IPS DF 19.7 (cell line): ENCODE data around the gene TAF10.

Experiments
- DNase-seq: peaks from one replicate; pipeline ENCODE4 v3.0.0-alpha.2; 2013; ENCODE audit warnings: low read depth, low spot score

TAF10 gene

DNA sequence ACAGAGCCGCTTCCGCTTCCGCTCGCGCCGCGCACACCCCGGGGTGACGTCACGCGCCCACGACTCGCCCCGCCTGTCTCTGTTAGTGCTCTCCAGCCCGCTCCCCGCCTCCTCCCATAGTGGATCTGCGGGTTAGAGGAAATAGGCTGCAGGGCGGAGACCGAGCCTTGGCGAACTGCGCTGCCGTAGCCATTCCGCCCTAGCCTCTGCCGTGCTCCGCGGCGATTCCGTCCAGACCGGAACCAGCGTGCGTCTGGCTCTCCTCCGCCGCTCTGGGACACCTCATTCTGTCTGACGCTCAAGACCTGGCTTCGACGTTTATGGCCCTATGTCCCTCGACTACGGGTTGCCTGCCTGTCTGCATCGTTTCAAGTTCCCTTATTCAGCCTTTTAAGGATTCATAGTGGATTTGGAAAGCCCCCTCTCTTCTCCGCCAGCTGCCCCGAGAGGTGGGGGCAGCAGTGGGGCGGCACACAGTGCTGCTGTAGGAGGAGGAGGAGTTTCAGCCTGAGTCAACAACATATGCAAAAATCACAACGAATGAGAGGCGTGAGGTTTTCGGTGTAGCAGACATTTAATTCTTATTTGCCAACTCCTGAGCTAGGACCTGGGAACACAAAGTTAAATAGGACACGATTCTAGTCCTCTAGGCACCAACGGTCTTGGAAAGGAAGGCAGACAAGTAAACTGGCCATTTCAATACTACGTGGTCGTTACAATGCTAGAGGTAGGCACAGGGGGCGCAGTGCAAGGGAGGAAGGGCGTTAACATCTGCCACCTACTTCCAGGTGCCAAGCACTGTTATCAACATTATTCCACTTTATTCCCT is at the start of gene TAF10:
TAF10 (minus strand) TSS at position 4 of the 829 bp plus-strand sequence. CDS start 27 bp downstream, outside the sequence.
- DNase-seq = no peak

GRCh38 chr11:6660712-6661111 is 48.7 kb upstream of the TAF10 start:
- DNase-seq = no peak

- DNase-seq = no peak
Observed at GRCh38 chr11:6658647-6659046, 46.6 kb upstream of the TAF10 start.

- DNase-seq = no peak
Observed at GRCh38 chr11:6657346-6657745, 45.3 kb upstream of the TAF10 start.

- DNase-seq = no peak
Observed at GRCh38 chr11:6656936-6657335, 44.9 kb upstream of the TAF10 start.

GRCh38 chr11:6656584-6656915 is 44.5 kb upstream of the TAF10 start:
- DNase-seq = no peak

DNA sequence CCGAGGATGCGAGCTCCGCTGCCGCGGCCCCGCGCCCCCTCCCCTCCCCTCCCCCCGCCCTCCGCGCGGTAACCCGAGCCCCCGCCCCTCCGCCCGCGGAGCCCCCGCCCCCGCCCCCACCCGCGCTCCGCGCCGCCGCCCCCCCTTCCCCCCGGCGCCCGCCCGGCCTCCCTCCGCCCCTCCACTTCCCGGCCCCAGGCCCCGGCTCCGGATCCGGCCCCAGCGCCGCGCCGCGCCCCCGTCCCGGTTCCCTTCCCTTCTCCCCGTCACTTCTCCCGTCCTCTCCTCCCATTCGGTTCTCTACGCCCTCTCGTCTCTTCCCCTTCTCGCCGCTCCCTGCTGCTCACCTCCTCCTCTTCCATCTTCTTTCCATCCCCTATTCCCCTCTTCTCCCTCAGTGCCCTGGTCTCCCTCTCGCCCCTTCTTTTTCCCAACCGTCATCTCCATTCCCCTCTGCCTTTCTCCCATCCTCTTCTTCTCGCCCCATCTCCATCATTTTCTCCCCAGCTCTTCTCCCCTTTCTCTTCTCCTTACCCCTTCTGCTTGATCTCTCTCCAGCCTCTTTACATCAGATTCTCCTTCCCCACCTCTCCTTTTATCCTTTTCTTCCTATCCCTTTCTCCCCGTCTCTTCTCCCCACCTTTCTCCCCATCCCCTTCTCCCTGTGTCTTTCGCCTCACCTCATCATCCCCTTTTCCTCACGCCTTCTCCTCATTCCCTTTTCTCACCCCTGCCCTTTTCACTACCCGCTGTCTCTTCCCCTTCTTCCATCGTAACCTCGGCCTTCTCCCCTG is 44.0 kb upstream of the TAF10 start, which contains the start of gene DCHS1:
DCHS1 (minus strand) TSS at position 20 of the 794 bp plus-strand sequence. CDS start 14,196 bp downstream, outside the sequence.
- DNase-seq = no peak

DNA sequence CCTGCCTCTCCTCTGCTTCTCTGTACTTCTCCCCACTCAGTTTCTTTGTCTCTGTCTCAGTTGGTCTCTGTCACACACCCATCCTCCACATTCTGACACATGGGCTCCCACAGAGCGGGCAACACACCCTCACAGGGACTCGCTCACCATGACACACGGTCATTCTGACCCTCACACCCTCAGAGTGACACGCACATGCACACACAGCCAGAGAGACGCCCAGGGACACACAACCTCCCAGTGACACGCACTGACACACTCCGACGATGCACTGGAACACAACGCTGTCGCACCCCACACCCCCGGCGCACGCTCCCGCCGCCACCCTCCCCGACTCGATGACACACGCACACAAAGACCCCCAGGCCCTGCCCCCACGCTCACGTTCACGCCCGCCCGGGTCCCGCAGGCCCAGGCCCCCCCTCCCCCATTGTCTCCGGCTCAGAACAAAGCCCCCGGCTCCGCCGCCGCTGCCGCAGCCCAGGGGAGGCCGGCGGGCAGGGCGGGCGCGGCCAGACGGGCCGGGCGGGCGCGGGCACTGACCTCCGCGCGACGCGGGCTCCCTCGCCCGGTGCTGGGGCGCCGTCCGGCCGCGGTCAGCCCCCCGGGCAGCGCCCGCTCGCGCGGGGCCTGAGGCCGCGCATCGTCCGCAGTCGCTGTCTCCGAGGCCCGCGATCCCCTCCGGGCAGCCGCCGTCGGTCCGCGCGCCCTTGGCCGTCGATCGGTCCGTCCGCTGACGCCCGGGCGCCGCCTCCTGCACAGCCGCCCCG is 43.2 kb upstream of the TAF10 start:
- no peak for DNase-seq

DNA sequence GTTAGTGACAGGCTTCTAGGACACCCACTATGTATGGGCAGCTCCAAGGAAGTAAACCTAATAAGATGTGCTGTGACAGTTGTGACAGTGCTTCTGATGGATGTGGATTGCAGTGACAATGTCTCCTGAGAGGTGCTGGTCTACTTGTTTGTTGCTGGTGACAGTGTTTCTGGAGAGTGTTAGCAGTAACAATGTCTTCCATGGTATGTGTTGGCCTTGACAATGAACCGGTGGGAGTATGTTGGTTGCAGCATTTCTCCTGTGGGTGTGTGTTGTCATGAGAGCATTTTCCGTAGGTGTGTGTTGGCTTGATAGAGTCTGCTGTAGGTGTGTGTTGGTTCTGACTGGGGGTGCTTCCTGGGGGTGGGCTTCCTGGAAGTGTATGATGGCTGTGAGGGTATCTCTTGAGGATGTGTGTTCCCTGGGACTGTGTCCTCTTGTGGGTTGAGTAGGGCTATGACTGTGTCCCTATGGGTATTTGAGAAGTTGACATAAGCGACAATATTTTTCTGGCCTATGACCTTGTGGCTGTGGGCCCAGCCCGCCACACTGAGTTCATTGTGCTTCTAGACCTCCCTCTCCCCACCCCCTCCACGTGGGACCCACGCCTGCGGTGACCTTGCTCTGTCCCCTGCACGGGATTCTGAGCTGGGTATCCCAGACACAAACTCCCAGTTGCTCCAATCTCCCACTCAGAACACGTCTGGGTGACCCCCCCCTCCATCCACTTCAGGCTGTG is 42.4 kb upstream of the TAF10 start:
- DNase-seq = no peak

- no peak for DNase-seq
Observed at GRCh38 chr11:6653656-6654055, 41.6 kb upstream of the TAF10 start.

- no peak for DNase-seq
Observed at GRCh38 chr11:6653097-6653496, 41.1 kb upstream of the TAF10 start.

DNA sequence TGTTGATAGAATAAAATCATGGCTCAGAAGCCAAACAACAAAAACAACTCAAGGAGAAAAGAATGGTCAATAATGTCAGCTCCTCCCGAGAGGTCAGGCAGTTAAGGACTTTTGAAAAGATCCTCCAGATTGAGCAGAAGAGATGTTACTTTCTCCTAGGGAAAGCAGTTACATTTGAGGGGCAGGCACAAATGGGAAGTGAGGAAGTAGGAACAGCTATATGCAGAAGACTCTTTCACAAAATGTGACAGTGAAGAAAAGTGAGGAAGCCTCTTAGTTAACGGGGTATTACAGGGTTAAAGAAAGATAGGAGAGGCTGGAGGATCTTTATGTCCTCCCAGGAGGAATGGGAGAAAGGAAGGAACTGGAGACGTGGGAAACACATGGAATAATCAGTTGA is 40.2 kb upstream of the TAF10 start:
- no peak for DNase-seq

DNA sequence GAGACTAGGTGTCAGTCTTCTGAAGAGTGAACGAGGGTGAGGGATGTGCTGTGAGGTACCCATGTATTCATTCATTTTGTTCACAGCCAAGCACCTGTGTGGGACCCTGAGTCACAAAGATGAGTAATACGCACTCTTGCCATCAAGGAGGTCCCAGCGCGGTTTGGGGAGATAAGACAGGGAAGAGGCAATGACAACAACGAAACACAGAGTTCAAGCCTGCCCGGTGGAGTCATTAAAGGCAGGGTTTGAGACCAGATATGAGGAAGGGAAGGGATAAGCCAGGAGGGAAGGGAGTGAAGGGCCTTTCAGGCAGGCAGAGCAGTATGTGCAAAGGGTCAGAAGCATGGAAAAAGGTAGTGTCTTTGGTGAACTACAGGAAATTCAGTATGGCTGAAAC is 39.0 kb upstream of the TAF10 start:
- DNase-seq = no peak

DNA sequence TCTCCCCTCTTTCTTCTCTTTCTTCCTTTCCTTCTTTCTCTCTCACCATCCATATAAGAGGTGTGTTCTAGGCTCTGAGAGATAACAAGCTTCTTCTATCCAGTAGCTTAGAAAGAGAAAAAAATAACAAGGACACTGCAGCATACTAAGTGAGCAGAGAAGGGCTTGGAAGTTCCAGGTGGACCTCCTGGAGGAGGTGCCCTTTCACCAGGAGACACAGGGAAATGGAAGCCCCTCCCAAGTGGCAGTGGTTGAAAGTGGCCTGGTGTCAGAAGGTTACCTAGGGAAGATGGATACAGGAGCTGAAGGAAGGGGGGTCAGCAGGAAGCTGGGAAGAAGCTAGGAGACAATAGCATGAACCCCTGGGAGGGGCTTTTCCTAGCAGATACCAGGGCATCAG is 38.1 kb upstream of the TAF10 start:
- DNase-seq = no peak

DNA sequence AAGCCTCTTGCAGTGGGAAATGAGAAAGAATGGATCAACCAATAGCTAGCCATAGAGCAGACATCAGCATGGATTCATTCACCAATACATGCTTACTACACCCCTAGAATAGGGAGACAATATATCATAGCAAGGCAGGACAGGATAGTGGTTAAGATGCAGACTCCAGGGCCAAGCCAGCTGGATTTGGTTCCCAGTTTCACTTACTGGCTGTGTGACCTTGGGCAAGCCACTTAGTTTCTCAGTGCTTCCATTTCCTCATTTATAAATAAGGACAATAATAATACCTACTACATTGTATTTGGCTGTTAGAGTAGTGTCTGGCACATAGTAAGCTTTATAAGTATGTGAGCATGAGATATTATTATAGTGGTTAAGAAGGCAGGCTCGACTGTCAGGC is 36.5 kb upstream of the TAF10 start:
- no peak for DNase-seq

DNA sequence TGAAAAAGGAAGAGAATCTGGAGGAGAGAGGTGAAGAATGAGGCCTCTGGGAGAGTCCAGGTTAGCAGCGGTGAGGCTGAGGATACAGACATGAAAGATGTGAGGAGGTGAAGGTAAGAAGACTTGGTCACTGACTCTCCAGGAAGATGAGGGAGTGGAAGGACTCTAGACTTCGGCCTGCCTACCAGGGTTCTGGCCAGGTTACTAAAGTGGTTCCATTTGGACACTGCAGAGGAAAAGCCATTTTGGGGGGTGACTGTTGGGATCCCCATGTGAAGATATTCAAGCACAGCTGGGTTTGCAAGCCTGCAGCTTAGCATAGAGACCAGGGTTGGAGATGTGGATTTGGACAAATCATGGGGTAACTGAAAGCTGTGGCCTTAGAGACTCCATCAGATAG is 35.8 kb upstream of the TAF10 start:
- DNase-seq = no peak

- no peak for DNase-seq
Observed at GRCh38 chr11:6646918-6647679, 35.1 kb upstream of the TAF10 start.

DNA sequence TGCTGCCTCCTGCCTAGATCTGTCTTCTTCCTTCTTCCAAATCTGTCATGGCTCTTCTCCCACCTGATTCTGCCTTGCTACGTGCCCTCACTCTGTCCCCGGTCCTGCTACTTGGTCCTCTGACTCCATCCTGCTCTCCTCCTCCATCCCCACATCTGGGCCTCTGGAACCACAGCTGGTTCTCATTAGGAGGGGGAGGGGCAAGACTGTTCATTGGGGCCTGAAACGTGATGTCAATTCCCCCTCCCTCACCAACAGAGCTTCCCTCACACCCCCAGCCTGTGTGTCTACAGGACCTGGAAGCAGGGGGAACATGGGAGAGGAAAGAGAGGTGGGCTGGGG is 34.5 kb upstream of the TAF10 start:
- DNase-seq = no peak

GRCh38 chr11:6646071-6646470 is 34.1 kb upstream of the TAF10 start:
- DNase-seq = no peak

- no peak for DNase-seq
Observed at GRCh38 chr11:6642957-6643356, 30.9 kb upstream of the TAF10 start.
